Neural progenitor cell (in vitro differentiated cells): Measurements from ENCODE around the gene DNASE2. TPM values are rescaled to one million over a fixed set of nuclear protein-coding genes. Genes with fewer than 3 reads are reported as not detected.

Experiments used
- DNase-seq: peaks from one replicate; pipeline ENCODE4 v3.0.0-alpha.2; 2016; ENCODE audit warnings: low spot score
- H2AFZ ChIP-seq: fragments of 200-600 bp; sonication (generic); replicated peaks from 2 replicates; pipeline ENCODE4 v1.6.1; 2016; ENCODE audit warnings: antibody characterized with exemption
- H3F3A ChIP-seq: fragments of 200-600 bp; sonication (generic); 2 replicates; pipeline ENCODE4 v1.6.1; 2016; ENCODE audit warnings: antibody characterized with exemption, low read depth
- H3K27ac ChIP-seq: fragments of 200-600 bp; sonication (generic); 2 replicates; pipeline ENCODE4 v1.5.1; 2016; ENCODE audit warnings: mild to moderate bottlenecking
- H3K27me3 ChIP-seq: fragments of 200-600 bp; sonication (generic); 2 replicates; pipeline ENCODE4 v1.6.1; 2016; ENCODE audit warnings: mild to moderate bottlenecking, moderate library complexity
- H3K36me3 ChIP-seq: fragments of 200-600 bp; sonication (generic); 2 replicates; pipeline ENCODE4 v1.5.1; 2016
- H3K4me1 ChIP-seq: fragments of 200-600 bp; sonication (generic); 2 replicates; pipeline ENCODE4 v1.6.1; 2016; ENCODE audit warnings: mixed run types
- H3K4me2 ChIP-seq: fragments of 200-600 bp; sonication (generic); 2 replicates; pipeline ENCODE4 v1.6.1; 2016
- H3K4me3 ChIP-seq: fragments of 200-600 bp; sonication (generic); 2 replicates; pipeline ENCODE4 v1.5.1; 2016
- H3K79me2 ChIP-seq: fragments of 200-600 bp; sonication (generic); 2 replicates; pipeline ENCODE4 v1.6.1; 2016; ENCODE audit warnings: low read depth
- H3K9ac ChIP-seq: fragments of 200-600 bp; sonication (generic); 2 replicates; pipeline ENCODE4 v1.6.1; 2016
- H3K9me3 ChIP-seq: fragments of 200-600 bp; sonication (generic); 2 replicates; pipeline ENCODE4 v1.5.1; 2016; ENCODE audit warnings: low read depth
- H4K20me1 ChIP-seq: fragments of 200-600 bp; sonication (generic); 2 replicates; pipeline ENCODE4 v1.6.1; 2016; ENCODE audit warnings: low read depth
- H3K27ac Mint-ChIP-seq: 3 replicates; pipeline ENCODE4 v1.8.0; 2021; ENCODE audit warnings: mixed read lengths
- H3K27me3 Mint-ChIP-seq: 2 replicates; pipeline ENCODE4 v1.8.0; 2022; ENCODE audit warnings: low read depth, mild to moderate bottlenecking, inconsistent platforms, moderate library complexity, mixed read lengths; ENCODE audit not compliant: insufficient read depth
- H3K36me3 Mint-ChIP-seq: 3 replicates; pipeline ENCODE4 v1.8.0; 2021; ENCODE audit warnings: mixed read lengths
- H3K4me1 Mint-ChIP-seq: 3 replicates; pipeline ENCODE4 v1.8.0; 2021; ENCODE audit warnings: mixed read lengths
- H3K4me3 Mint-ChIP-seq: 3 replicates; pipeline ENCODE4 v1.8.0; 2021; ENCODE audit warnings: mild to moderate bottlenecking, moderate library complexity, mixed read lengths
- H3K9me3 Mint-ChIP-seq: 3 replicates; pipeline ENCODE4 v1.8.0; 2020; ENCODE audit warnings: mixed read lengths
- EZH2phosphoT487 ChIP-seq: fragments of 200-600 bp; sonication (generic); IDR thresholded peaks from 2 replicates; pipeline ENCODE4 v1.6.1; 2017; ENCODE audit warnings: antibody characterized with exemption
- microRNA-seq: library from miRNA; unstranded; fragments of <30 nt; microRNA quantifications from one replicate; pipeline ENCODE4, GENCODE V29; 2016
- small RNA-seq: library from RNA; depleted of rRNA; stranded (forward); fragments of <200 nt; gene quantifications from one replicate; pipeline ENCODE3, GENCODE V24; 2015
- total RNA-seq: library from RNA; depleted of rRNA; stranded (reverse); fragments of >200 nt; gene quantifications from 2 replicates; pipeline ENCODE4 v1.2.3, GENCODE V29; 2015; ENCODE audit warnings: low replicate concordance
- TF ChIP-seq, protein P1 (sequence below): fragments of 200-600 bp; sonication (generic); IDR thresholded peaks from 2 replicates; pipeline ENCODE4 v1.5.1; 2017; ENCODE audit warnings: antibody characterized with exemption, mild to moderate bottlenecking

Gene DNASE2
- total RNA-seq, 1 donor from 2014 or later: 8.7 TPM

- H4K20me1 ChIP-seq: peaks cover 18% of the 10 kb centered on the region
- H3K9ac ChIP-seq: no peak overlapping the region
- Mint-ChIP-seq H3K9me3 (peaks cover 10% of the 10 kb centered on the region), H3K27ac (no peak overlapping the region), H3K27me3 (peaks cover 21% of the 10 kb centered on the region), H3K4me1 (peaks cover 7% of the 10 kb centered on the region), H3K4me3 (peak overlapping the region; percentile 71), H3K36me3 (no peaks in the 10 kb centered on the region)
- H3K27ac ChIP-seq: no peak overlapping the region
- TF ChIP-seq, protein P1, sequence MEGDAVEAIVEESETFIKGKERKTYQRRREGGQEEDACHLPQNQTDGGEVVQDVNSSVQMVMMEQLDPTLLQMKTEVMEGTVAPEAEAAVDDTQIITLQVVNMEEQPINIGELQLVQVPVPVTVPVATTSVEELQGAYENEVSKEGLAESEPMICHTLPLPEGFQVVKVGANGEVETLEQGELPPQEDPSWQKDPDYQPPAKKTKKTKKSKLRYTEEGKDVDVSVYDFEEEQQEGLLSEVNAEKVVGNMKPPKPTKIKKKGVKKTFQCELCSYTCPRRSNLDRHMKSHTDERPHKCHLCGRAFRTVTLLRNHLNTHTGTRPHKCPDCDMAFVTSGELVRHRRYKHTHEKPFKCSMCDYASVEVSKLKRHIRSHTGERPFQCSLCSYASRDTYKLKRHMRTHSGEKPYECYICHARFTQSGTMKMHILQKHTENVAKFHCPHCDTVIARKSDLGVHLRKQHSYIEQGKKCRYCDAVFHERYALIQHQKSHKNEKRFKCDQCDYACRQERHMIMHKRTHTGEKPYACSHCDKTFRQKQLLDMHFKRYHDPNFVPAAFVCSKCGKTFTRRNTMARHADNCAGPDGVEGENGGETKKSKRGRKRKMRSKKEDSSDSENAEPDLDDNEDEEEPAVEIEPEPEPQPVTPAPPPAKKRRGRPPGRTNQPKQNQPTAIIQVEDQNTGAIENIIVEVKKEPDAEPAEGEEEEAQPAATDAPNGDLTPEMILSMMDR: peak; percentile 80
- no peak for TF ChIP-seq EZH2phosphoT487
- no peaks in the 10 kb centered on the region for H3K36me3 ChIP-seq
- DNase-seq: peak; percentile 92
- peaks cover 27% of the 10 kb centered on the region for H3K27me3 ChIP-seq
- H3F3A ChIP-seq: peaks cover 34% of the 10 kb centered on the region
- peak overlapping the region; percentile 28 for H3K4me3 ChIP-seq
- no peaks in the 10 kb centered on the region for H3K9me3 ChIP-seq
- peak overlapping the region; percentile 33 for H3K4me2 ChIP-seq
- H3K79me2 ChIP-seq: no peaks in the 10 kb centered on the region
- H2AFZ ChIP-seq: peak overlapping the region; percentile 78
- no peaks in the 10 kb centered on the region for H3K4me1 ChIP-seq
These were observed 55.8 kb downstream of the DNASE2 start for GRCh38 chr19:12825254-12826131.

Small RNA genes within 50 kb of the gene (microRNA-seq; reads per million reads assigned to microRNA genes)
- gene MIR5695 (not detected), gene MIR6794 (not detected)

Small RNA genes within 50 kb of the gene (small RNA-seq; reads per million reads assigned to genes)
- not detected for gene MIR5695
- not detected for gene MIR6794

Other genes with a start within 250 kb of the DNASE2 start
- 35.8 and 73.6 TPM in 2 replicates for gene MAN2B1, start 214.7 kb downstream of the DNASE2 start, total RNA-seq
- 11.0 and 15.9 TPM in 2 replicates for gene WDR83, start 214.6 kb downstream of the DNASE2 start, total RNA-seq
- 78.3 and 108 TPM in 2 replicates for gene DHPS, start 199.6 kb downstream of the DNASE2 start, total RNA-seq
- not detected in 2 replicates for gene GNG14, start 193.5 kb downstream of the DNASE2 start, total RNA-seq
- gene FBXW9, start 184.8 kb downstream of the DNASE2 start, total RNA-seq: 4.0 and 21.4 TPM in 2 replicates
- gene TNPO2, start 157.5 kb downstream of the DNASE2 start, total RNA-seq: 58.1 and 87.4 TPM in 2 replicates
- 105 and 194 TPM in 2 replicates for gene TRIR, start 146.8 kb downstream of the DNASE2 start, total RNA-seq
- 62.9 and 99.6 TPM in 2 replicates for gene GET3, start 144.0 kb downstream of the DNASE2 start, total RNA-seq
- not detected in 2 replicates for gene BEST2, start 129.7 kb downstream of the DNASE2 start, total RNA-seq
- 14.3 and 25.1 TPM in 2 replicates for gene HOOK2, start 105.9 kb downstream of the DNASE2 start, total RNA-seq
- gene JUNB, start 90.0 kb downstream of the DNASE2 start, total RNA-seq: 1.5 and 12.6 TPM in 2 replicates
- 463 and 727 TPM in 2 replicates for gene PRDX2, start 79.6 kb downstream of the DNASE2 start, total RNA-seq
- not detected in 2 replicates for gene THSD8, start 79.4 kb downstream of the DNASE2 start, total RNA-seq
- 60.3 and 61.3 TPM in 2 replicates for gene RNASEH2A, start 74.9 kb downstream of the DNASE2 start, total RNA-seq
- 0.19 TPM in 1 of 2 replicates, not detected in the other for gene RTBDN, start 46.9 kb downstream of the DNASE2 start, total RNA-seq
- 8.3 and 13.3 TPM in 2 replicates for gene MAST1, start 42.9 kb downstream of the DNASE2 start, total RNA-seq
- 0.43 and 0.64 TPM in 2 replicates for gene KLF1, start 5.8 kb upstream of the DNASE2 start, total RNA-seq
- gene GCDH, start 9.7 kb upstream of the DNASE2 start, total RNA-seq: 39.5 and 75.0 TPM in 2 replicates
- gene SYCE2, start 37.8 kb upstream of the DNASE2 start, total RNA-seq: 1.8 and 6.4 TPM in 2 replicates
- 21.4 and 51.6 TPM in 2 replicates for gene FARSA, start 52.3 kb upstream of the DNASE2 start, total RNA-seq
- 437 and 569 TPM in 2 replicates for gene CALR, start 57.2 kb upstream of the DNASE2 start, total RNA-seq
- gene RAD23A, start 64.4 kb upstream of the DNASE2 start, total RNA-seq: 37.7 and 54.9 TPM in 2 replicates
- 17.1 and 42.2 TPM in 2 replicates for gene GADD45GIP1, start 75.8 kb upstream of the DNASE2 start, total RNA-seq
- gene DAND5, start 88.1 kb upstream of the DNASE2 start, total RNA-seq: 0.06 and 0.07 TPM in 2 replicates
- 0.06 TPM in 2 replicates for gene NFIX, start 114.0 kb upstream of the DNASE2 start, total RNA-seq
- 0.88 and 2.2 TPM in 2 replicates for gene LYL1, start 221.4 kb upstream of the DNASE2 start, total RNA-seq
- gene TRMT1, start 235.3 kb upstream of the DNASE2 start, total RNA-seq: 30.2 and 49.0 TPM in 2 replicates
- 34.7 and 108 TPM in 2 replicates for gene NACC1, start 236.8 kb upstream of the DNASE2 start, total RNA-seq